ENCODE measurements around the gene NCKAP5. TPM values are rescaled to one million over a fixed set of nuclear protein-coding genes. Genes with fewer than 3 reads are reported as not detected.
A peak's percentile ranks its signal among the peaks of the same experiment; 100 is the strongest.

Gene NCKAP5
- total and polyA plus RNA-seq, 2 experiments from 2014 or later: 0.21 to 0.31 TPM

DNA sequence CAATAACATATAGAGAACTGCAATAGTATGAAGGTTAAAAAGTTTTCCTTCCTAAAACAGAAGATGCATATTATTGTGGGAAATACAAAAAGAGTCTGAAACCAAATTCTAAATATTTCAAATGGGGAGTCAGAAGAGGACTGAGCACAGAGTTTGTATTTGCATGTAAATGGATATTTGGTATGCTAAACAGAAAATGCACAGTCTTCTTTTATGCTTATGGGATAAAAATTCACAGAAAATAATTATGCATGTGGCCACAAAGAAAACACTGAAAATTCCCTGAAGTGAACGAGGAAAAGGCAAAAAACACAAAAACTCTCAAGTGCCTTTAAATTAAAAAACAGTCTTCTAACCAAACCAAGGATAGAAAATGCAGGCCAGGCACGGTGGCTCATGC, 142.7 kb downstream of the NCKAP5 start:
- Histone ChIP-seq H3K4me3 (no peak overlapping the region), H3K4me1 (ENCODE audit: low read depth) (no peaks in the 10 kb centered on the region), H3K9me3 (ENCODE audit: low read depth) (no peaks in the 10 kb centered on the region), H3K27me3 (no peaks in the 10 kb centered on the region), H3K27ac (no peak overlapping the region), H3K36me3 (no peaks in the 10 kb centered on the region)
- TF ChIP-seq, protein P1, sequence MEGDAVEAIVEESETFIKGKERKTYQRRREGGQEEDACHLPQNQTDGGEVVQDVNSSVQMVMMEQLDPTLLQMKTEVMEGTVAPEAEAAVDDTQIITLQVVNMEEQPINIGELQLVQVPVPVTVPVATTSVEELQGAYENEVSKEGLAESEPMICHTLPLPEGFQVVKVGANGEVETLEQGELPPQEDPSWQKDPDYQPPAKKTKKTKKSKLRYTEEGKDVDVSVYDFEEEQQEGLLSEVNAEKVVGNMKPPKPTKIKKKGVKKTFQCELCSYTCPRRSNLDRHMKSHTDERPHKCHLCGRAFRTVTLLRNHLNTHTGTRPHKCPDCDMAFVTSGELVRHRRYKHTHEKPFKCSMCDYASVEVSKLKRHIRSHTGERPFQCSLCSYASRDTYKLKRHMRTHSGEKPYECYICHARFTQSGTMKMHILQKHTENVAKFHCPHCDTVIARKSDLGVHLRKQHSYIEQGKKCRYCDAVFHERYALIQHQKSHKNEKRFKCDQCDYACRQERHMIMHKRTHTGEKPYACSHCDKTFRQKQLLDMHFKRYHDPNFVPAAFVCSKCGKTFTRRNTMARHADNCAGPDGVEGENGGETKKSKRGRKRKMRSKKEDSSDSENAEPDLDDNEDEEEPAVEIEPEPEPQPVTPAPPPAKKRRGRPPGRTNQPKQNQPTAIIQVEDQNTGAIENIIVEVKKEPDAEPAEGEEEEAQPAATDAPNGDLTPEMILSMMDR (IDR thresholded peaks at IDR 0.05; ENCODE audit: low read depth, low read length): no peak
- no peak for DNase-seq (ENCODE audit: low read depth in 1 of 2, low spot score in 1 of 2)

DNA sequence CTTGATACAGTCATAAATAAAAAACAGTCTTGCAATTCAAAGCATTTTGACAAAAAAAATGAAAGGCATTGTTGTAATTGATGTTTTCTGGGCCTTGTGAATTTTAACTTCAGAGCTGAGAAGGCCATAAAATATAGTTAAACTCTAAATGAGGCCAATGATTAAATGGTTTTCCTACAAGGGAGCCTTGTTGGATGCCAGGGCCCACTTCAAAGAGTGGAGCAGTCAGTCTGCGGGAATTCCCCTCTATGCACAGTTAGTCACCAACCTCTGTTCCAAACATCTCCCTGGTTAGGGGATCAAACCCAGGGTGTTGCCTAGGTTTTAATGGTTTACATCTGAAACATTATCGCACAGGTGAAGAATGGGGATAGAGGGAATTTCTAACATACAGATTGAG, 143.4 kb downstream of the NCKAP5 start:
- Histone ChIP-seq H3K36me3 (no peaks in the 10 kb centered on the region), H3K27me3 (no peaks in the 10 kb centered on the region), H3K4me3 (no peak overlapping the region), H3K9me3 (ENCODE audit: low read depth) (no peaks in the 10 kb centered on the region), H3K27ac (no peak overlapping the region), H3K4me1 (ENCODE audit: low read depth) (no peaks in the 10 kb centered on the region)
- no peak for DNase-seq (ENCODE audit: low read depth in 1 of 2, low spot score in 1 of 2)
- TF ChIP-seq, protein P1 (IDR thresholded peaks at IDR 0.05; ENCODE audit: low read depth, low read length): no peak

DNA sequence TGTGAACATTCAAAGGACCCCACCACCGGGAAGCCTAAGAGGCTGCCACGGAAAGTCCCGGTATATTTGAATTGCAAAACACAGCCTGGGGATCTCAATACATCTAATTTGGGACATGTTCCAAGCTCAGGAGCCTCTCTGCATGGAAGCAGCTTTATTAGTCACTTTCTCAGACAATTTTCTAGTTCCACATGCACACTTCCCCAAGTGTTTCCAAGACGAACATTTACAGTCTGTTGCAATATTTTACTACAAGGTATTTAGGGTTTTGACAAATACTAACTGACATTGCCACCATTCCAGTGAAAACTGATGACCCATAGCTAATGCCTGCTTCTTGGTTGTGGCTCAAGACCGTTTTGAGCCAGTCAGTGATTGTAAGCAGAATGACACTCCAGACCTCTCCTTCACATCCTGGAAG, 145.3 kb downstream of the NCKAP5 start:
- no peaks in the 10 kb centered on the region for H3K4me1 ChIP-seq (ENCODE audit: low read depth)
- TF ChIP-seq, protein P1 (IDR thresholded peaks at IDR 0.05; ENCODE audit: low read depth, low read length): no peak
- H3K9me3 ChIP-seq (ENCODE audit: low read depth): no peaks in the 10 kb centered on the region
- no peaks in the 10 kb centered on the region for H3K27me3 ChIP-seq
- no peaks in the 10 kb centered on the region for H3K36me3 ChIP-seq
- H3K4me3 ChIP-seq: no peak overlapping the region
- H3K27ac ChIP-seq: no peak overlapping the region
- peak in 1 of 2 donors; percentile 17 for DNase-seq (ENCODE audit: low read depth in 1 of 2, low spot score in 1 of 2)

DNA sequence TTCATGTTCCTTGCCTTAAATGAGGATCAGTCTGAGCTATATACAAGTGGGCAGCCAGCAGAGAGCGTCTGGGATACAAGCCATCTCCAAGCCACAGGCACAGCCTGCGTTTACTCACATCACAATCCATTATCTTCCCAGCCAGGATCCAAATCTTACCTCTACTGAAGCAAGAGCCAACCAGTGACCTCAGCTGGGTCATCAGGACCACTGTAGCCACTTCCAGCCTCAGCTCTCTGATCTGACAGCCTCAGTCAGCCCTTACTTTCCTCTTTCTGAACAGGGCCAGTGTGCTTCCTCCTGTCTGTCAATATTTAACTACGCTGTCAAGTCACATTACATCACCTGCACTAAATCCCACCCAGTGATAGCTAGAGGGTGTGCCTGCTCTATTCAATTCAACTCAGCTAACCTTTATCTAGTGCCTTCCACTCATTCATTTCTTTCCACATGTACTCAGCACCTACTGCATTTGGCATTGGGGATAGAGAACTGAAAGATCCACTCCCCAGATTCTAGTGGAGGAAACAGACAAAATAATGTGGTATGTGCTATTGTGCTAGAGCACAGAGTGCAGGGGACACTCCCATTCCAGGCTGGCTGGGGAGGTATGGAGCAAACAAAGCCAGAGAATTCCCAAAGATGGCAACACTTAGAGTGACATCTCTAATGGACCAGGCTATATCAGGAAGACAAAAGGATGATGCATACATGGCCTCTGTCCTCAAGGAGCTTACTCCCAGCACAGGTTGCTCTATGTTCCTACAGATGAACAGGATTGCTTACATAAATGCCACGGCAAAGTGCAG, 146.5 kb downstream of the NCKAP5 start:
- Histone ChIP-seq H3K4me3 (no peak overlapping the region), H3K36me3 (no peaks in the 10 kb centered on the region), H3K9me3 (ENCODE audit: low read depth) (no peaks in the 10 kb centered on the region), H3K4me1 (ENCODE audit: low read depth) (no peaks in the 10 kb centered on the region), H3K27me3 (no peaks in the 10 kb centered on the region), H3K27ac (no peak overlapping the region)
- TF ChIP-seq, protein P1 (IDR thresholded peaks at IDR 0.05; ENCODE audit: low read depth, low read length): no peak
- peak; percentile 9 to 18 for DNase-seq (ENCODE audit: low read depth in 1 of 2, low spot score in 1 of 2)

DNA sequence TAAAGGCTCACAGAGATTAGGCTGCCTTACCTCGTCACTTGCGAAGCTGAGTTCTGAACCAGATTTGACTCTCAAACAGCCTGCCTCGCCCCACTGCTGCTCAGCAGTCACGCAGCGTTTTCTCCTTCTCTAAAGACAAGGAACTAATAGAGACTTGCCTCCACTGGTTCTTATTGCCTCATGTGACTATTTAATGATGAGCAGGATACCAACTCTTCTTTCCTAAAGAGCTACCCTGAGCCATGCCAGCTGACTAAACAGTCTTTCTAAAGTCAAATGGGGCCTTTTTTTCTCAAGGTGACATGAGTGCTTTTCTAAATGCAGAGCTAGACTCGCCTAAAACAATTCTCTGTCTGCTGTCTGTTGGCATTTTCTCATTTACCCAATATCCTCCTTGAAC, 147.5 kb downstream of the NCKAP5 start:
- H3K36me3 ChIP-seq: no peaks in the 10 kb centered on the region
- H3K4me3 ChIP-seq: no peak overlapping the region
- no peaks in the 10 kb centered on the region for H3K9me3 ChIP-seq (ENCODE audit: low read depth)
- no peaks in the 10 kb centered on the region for H3K4me1 ChIP-seq (ENCODE audit: low read depth)
- no peaks in the 10 kb centered on the region for H3K27me3 ChIP-seq
- TF ChIP-seq, protein P1 (IDR thresholded peaks at IDR 0.05; ENCODE audit: low read depth, low read length): no peak
- H3K27ac ChIP-seq: no peak overlapping the region
- DNase-seq (ENCODE audit: low read depth in 1 of 2, low spot score in 1 of 2): no peak

All from cardiac muscle cell (in vitro differentiated cells and primary cell).